Measurements from ENCODE around the gene PPIB.

The PPIB gene

DNA sequence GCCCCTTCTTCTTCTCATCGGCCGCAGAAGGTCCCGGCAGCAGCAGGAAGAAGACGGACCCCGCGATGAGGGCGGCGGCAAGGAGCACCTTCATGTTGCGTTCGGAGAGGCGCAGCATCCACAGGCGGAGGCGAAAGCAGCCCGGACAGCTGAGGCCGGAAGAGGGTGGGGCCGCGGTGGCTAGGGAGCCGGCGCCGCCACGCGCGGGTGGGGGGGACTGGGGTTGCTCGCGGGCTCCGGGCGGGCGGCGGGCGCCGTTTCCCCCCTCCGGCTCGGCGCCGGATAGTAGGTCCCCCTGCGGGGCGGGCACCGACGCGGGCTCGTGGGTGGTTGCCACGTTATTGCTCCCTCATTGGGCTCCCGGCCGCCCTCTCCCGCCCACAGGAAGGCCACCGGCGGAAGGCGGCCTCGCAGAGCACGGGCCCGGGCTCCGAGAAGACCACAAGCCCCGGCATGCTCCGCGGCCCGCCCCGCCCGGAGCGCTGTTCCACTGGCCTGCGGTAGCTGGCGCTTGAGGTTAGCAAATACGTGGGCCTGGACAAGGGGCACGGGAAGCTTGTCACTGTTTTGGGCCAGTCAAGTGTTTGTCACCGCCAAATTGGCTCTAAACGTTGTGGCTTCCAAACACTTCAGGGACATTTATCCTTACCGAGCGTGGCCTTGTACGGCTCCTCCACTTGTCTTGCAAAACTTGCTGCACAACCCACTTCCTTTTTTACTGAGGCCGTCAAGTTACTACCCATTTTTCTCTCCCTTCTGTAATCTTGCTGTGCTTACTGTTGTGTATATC is at the start of gene PPIB:
Gene PPIB (minus strand): TSS at position 154 of the 790 bp plus-strand sequence. CDS start 36 bp downstream, at position 118.
- DNase-seq (ENCODE audit: low spot score) = peak; percentile 98

DNA sequence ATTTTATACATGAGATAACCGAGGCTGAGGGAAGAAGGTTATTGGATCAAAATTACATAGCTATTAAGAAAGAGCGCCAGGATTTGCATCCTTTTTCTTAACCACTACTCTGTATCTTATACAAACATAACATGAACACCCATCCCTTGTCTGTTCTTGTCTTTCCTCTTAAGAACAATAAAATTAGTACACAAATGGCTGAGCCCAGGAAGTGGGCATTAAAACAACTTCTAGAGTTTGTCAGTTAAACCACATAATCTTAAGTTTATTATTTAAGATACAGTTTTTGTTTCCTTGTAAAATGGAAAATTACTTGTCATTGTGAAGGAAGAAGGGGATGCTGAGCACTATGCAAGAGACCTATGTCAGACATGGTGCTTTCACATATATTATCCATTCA is 48.9 kb upstream of the PPIB start:
- DNase-seq (ENCODE audit: low spot score) = no peak

DNA sequence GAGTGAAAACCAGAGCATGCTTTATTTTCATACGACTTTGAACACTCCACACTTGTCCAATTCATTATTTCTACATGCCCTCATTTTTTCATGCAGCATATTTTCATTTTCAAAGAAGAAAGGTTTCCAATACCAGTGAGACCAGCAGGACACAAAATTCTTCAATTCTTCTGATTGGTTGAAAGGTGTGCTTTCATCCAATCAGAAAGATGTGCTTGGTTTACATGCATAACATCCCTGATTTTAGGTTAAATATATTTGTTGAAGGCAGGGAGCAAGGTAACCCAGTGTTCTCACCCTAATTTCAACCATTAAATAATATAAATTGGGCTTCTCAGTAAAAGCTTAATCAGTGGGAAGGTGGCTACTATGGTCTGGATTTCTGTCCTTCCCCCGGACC is 47.5 kb upstream of the PPIB start:
- DNase-seq (ENCODE audit: low spot score) = no peak

DNA sequence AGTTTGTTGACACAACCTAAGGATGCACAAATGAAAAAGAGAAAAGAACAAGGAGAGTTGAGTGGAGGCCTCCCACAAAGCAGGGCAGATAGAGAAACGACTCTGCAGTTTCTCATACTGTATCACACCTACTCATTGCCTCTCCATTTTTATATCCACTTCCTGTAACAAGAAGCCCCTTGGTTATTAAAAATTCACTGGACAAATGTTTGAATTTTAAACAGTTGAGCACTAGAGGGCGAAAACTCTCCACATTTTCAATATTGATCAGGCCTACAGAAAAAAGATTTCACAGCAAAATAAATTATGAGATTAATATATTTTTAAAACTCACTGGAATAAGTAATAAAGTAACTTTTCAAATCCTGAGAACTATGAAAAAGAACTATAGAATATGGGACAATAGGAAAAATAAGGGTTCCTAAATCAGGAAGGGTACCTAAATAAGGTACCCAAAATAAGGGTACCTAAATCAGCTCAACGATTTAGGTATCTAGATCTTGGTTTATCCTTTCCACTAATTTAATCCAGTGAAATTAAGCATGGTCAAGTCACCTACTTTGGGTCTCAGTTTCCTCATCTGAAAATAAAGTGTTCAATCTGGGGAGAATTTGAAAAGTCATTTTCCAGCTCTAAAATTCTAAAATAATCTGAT is 47.0 kb upstream of the PPIB start:
- DNase-seq (ENCODE audit: low spot score) = no peak

DNA sequence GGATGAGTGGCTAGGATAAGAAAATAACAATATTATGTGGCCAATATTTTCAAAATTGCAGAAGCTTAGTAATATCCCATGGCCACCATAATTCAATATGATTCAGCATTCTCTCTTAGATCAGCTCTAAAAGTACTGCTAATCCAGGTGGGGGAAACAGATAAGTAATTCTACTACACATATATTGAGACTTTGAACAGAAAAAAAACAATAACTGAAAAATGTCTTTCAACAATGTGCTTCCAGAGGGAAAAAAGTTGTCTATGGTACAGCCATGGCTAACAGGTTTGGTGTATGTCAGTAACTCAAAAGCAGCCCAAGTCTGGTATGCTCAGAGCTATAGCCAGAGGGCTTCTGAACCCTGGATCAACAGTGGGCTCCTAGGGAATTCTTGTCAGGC is 42.4 kb upstream of the PPIB start:
- DNase-seq (ENCODE audit: low spot score) = no peak

DNA sequence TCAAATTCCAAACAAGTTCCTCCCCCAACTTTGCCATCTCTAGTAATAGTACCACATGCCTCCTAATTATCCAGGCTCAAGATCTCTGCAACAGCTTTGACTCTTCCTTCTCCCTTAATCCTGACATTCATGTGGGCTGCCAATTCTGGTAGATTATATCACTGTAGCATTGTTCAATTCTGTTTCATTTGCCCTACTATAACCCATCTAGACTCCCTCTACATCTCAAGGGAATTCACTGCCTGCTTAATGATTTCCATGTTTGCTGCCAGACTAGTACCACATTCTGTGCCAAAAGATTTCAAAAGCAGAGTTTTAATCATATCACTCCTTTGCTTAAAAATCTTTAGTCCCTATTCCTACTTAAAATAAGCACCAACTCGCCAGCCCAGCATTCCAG is 34.6 kb upstream of the PPIB start:
- no peak for DNase-seq (ENCODE audit: low spot score)

DNA sequence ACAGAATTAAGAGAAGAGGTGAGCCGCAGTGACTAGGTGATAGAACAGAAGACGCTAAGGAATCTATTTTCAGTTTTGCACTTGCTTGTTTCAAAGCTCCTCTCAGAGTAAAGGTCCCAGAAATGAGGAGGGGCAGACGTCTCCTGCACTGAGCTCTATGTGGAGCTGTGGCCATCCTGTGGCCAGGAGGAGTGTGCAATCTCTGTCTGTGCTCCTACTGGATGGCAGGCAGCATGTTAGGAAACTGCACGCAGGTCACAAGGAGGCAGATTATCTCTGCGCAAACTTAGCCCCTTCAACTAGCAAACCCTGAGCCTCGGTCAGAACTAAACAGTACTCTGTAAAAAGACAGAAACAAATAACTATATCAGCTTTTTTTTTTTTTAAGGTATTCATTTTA is 31.1 kb upstream of the PPIB start:
- no peak for DNase-seq (ENCODE audit: low spot score)

DNA sequence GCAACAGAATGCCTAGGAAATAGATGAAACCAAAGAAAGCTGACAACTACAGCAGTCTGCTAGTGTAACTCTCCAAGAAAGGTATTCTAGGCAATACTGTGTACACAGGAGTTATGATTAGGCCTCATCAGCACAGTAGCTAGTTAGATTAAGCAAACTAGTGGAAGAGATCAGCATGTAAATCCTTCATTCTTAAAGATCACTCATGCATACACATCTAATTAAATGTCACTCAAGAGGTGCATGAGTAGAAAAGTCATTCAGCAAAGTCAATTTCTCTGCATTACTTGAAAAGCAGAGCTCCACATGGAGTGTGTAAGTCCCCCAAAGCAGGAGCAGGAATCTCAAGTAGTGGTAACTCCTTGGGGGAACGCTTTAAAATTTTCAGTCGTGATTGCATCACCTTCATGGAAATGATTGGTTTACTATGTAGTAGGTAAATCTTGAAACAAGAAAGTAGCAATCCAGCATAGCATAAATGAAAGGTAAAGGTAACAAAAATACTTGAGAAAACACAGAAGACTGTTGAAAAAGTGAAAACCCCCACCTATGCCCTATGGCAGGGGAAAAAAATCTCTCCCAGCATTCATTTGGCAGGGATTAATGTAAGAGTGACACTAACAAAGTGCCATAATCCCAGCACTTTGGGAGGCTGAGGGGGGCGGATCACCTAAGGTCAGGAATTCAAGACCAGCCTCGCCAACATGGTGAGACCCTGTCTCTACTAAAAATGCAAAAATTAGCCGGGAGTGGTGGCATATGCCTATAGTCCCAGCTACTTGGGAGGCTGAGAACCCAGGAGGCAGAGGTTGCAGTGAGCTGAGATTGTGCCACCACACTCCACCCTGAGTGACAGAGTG is 29.4 kb upstream of the PPIB start:
- no peak for DNase-seq (ENCODE audit: low spot score)

DNA sequence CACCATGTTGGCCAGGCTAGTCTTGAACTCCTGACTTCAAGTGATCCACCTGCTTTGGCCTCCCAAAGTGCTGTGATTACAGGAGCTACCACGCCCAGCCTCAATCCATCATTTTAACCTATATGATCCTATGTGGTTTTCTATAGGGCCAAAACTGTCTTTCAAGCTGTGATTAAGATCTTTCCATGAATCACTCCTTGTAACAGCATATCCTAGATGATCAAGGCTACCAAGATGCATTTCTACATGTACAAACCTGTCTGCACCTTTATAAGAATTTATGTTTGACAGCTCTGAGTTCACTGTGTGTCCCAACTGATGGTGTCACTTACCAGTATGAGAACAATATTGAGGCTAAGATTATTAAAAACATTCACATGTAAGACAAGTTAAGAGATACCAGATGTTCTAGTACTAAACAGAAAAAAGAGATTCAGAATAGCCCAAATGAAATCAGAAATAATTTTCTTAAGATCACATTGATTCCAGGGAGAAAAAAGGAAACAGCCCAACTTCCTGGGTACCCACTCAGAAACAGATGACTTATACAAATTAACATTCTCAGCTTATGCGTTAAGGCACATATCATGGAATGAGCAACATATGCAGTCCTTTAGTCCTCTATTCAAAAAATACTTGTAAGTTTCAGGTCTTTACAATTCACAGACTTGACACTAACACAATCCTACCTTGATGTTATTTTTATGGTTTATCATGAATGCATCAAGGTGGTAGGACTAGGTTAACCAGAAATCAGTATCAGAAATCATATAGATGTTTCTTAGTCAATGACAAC is 24.8 kb upstream of the PPIB start:
- DNase-seq (ENCODE audit: low spot score) = no peak

DNA sequence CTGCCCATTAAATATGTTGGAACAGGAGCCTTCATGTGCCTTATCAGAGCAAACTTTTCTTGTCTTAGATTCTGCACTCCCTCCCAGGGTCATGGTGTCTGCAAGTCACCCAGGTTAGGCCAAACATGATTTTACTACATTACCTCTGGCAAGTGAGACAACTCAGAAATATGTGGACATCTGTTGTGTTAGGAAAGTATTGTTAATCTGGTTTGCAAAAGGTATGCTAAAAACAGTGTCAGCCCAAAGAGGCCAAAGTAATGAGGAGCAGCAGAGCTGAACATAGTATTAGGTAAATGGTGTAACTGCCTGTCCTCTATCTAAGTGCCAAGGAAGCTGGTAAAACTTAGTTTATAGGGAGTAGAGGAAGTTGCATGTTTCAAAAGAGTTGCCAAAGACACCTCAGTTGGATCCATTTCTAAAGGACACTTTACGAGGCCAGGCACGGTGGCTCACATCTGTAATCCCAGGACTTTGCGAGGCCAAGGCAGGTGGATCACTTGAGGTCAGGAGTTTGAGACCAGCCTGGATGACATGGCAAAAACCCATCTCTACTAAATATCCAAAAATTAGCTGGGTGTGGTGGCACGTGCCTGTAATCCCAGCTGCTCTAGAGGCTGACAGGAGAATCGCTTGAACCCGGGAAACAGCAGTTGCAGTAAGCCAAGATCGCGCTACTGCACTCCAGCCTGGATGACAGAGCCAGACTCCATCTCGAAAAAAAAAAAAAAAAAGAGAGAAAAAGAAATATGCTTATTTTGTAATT is 22.5 kb upstream of the PPIB start:
- DNase-seq (ENCODE audit: low spot score) = no peak

DNA sequence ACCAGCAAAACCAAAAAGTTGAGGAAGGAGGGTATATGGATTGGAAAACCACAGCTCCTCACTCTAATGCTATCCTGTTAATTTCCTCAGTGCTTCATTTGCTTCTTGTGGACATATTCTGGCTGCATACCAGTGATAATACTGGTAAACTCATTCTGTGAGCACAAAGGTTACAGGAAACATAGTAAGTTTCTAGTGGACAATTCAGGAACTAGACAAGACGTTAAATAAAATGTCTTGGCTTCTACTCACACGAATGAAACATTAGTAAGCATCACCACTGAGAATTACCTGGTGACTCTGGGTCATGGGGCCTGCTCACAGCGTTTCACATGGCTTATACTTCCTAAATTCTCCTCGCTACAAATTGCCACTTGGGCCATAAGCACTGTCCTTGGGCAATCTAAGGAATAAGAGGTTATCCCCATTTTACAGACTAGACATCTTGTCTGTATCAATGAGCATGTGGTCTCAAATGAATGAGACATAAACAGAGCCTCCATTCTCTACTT is 20.1 kb upstream of the PPIB start:
- no peak for DNase-seq (ENCODE audit: low spot score)

DNA sequence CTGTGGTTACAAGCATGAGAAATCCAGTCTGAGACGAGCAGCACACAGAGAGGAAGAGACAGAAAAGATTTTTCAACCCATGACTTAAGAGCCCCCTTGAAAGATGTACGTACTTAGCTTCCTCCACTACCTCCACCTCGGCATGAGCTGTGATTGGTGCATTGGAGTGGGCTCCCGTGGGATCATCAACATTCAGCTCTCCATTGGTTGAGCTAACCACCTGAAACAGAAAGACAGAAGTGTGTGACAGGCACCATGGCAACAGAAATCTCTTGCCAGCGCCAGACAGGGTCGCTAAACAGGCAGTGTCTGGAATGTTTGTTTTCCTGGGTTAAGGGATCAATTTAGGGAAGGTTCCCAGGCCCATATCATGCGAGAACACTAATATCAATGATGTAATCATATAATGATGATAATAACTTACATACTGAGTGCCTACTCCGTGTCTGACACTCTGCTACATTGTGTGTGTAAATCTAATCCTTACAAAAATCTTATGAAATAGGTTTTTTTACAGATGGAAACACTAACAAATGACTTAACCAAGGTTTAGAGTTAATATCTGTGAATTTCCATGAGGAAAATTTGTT is 17.5 kb upstream of the PPIB start:
- DNase-seq (ENCODE audit: low spot score) = no peak

DNA sequence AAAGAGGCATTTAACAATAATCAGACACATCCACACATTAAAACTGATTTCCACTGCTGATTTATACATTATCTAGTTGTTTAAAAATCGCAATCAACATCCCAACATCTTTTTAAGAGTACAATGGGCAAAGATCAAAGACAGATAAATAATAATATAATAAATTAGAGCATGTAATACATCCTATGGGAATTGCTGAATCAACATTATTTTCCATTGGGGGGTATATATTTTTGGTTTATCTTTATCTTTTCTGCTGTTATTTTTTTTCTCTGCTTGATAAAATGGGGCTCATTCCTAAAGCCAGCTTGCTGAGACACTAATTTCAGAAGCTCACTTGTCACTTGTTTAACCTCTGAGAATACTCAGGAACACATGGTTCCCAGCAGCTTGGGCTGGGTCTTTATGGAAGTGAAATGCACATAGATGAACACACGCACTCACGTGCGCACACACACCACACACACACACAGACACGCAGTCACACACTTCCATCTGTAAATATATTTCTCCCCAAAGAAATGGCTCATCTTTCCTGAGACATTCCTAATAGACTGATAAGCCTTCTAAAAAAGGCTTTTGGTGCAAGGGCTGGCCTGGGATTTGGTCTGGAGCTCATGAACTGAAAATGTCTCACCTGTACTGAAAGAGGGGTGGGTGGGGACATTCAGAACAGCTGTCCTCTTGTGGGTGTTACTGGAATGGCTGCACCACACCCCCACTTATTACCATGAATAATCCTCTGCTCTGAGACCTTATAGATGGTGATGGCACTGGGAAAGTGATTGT is 3.5 kb upstream of the PPIB start:
- DNase-seq (ENCODE audit: low spot score) = no peak

DNA sequence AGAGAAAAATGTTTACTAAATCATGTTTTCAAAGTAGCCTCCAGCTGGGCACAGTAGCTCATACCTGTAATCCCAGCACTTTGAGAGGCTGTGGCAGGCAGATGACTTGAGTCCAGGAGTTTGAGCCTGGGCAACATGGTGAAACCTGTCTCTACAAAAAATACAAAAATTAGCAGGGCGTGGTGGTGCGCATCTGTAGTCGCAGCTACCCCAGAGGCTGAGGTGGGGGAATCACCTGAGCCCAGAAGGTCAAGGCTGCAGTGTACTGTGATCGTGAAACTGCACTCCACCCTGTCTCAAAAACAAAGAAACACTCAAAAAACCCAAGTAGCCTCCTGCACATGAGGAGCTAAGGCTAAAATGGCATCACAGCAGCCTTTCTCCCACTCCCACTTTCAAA is 1.6 kb upstream of the PPIB start:
- no peak for DNase-seq (ENCODE audit: low spot score)

DNA sequence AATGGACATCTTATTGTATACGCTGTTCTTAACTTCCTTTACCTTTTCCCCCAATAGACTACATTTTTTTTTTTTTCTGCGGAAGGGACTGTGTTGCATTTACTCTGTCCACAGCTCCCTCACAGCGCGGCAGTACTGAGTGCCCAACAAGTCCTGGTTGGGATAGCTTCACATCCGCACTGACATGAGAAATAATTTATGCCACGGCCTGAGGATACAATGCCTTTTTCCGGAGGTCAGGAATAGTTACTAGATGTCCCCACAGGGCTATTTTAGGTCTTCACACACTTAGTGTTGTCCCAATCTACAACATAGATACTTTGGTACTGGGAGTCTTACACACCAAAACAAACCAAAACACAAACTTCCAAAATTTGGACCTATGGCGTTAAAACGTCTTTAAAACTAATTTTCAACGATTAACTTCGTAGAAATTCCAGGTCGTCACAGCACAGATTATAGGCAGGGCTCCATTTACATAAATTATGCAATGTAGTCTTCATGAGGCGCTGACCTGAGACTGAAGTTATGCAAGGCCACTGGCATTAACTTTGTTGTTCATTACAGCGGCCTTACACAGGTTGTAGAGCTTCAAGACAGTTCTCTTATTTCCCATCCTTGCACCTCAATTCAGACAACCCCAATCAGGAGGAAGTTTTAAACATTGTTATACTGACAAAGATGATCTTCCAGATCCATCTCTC is 989 bp upstream of the PPIB start:
- no peak for DNase-seq (ENCODE audit: low spot score)

DNA sequence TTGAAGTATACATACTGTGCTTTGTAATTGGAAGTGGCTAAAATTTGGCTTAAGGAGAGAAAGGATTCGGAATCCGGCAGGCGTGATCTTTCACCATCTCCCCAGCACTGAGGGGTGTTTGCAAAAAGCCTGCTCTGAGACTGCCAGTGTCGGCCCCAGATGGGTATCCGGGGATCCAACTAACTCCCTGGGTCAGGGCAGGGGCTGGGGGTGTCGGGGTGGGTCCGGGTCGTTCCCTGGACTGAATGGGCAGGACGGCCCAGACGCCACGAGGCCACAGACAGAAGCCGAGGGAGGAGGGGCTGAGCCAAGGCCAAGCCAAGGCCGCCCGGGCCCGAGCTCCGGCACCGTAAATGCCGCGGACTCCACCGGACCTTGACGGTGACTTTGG is 349 bp downstream of the PPIB start:
- no peak for DNase-seq (ENCODE audit: low spot score)

DNA sequence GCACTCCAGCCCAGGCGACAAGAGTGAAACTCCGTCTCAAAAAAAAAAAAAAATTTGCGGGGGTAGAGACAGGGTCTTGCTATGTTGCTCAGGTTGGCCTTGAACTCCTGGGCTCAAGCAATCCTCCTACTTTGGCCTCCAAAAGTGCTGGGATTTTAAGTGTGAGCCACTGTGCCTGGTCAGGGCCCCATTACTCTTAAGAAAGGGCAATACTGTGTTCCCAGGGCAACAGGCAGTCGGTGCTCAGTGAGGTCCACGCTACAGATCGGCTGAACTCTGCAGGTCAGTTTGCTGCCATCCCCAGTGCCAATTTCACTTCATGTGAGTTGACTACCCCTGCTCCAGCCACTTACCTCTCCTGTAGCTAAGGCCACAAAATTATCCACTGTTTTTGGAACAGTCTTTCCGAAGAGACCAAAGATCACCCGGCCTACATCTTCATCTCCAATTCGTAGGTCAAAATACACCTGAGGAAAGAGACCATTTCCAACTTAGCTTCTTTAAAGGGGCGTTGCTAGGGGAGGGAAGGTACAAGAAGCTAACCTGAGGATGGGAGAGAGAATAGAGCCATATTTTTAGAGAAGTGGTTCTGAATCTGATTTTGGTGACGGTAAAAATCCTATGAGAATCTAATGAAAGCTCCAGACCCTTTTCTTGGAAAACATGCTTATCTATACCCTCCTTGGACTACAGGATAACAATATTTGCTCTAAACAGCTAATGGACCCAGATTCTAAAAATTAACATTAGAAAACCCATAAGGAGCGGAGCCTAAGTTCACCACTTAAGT is 939 bp downstream of the PPIB start:
- no peak for DNase-seq (ENCODE audit: low spot score)

DNA sequence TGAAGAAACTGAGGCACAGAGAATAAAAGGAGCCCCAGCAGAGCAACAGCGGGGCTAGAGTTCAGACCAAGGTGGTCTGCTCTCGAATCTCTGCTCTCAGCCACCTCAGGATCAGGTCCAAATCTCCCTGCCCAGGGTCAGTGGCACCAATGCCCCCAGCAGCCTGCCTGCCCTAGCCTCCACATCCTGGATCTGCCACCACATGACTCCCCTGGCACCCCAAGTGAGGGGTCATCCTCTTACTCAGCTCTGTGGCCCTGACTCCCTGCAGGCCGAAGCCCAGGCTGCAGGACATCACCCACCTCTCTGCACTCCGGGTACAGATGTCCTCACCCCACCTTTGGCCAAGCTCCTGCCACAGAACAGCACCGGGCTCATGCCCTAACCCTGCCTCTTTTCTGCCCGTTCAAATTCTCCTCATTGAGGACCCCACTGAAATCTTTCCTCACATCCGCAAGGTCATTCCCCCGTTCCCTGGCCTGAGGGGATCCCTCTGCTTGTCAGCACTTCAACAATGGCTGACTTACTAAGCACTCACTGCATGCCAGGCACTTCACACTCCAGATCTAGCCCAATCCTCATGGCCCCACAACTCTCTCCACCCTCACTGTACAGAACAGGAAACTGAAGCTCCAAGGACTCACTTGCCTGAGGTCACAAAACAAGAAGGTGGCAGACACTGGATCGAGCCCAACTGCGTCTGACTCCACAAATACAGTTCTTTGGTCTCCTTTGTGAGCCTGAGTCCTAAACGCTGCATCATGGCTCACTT is 4.3 kb downstream of the PPIB start:
- no peak for DNase-seq (ENCODE audit: low spot score)

Data from globus pallidus (tissue), 1 donor.